Right lobe of liver (tissue), 4 donors: ENCODE data around the gene CRYBA2.

Experiments
- CTCF ChIP-seq, 4 donors: fragments of 200-600 bp in 3 of 4; fragments of 450-650 bp in 1 of 4; IDR thresholded peaks; one replicate each; pipeline versions ENCODE4 v1.5.1 to v1.8.0; 2016 to 2022; ENCODE audit warnings: antibody characterized with exemption in 4 of 4, mild to moderate bottlenecking in 2 of 4
- POLR2A ChIP-seq: fragments of 450-650 bp; IDR thresholded peaks from one replicate; pipeline ENCODE4 v1.6.1; 2017; ENCODE audit warnings: antibody characterized with exemption, mild to moderate bottlenecking
- donor health status: DM: no; HTN: no; CAD: no.
- donor health status: DM: no; HTN: no; CAD: no.
- donor health status: DM: no; HTN: yes; CAD: no.

GRCh38 chr2:218957671-218958070 lies 35.6 kb downstream of the CRYBA2 start:
- TF ChIP-seq CTCF (IDR thresholded peaks at IDR 0.05) (no peak), POLR2A (no peak)
